Measurements from ENCODE around the gene ADAM22. TPM values are rescaled to one million over a fixed set of nuclear protein-coding genes. Genes with fewer than 3 reads are reported as not detected.

The ADAM22 gene
- total and polyA plus RNA-seq, 10 of the 15 experiments (the other 5 are each of a cell fraction or from before 2014, with no cell fraction given), result 1.4 to 24.5 (median 7.6) TPM

DNA sequence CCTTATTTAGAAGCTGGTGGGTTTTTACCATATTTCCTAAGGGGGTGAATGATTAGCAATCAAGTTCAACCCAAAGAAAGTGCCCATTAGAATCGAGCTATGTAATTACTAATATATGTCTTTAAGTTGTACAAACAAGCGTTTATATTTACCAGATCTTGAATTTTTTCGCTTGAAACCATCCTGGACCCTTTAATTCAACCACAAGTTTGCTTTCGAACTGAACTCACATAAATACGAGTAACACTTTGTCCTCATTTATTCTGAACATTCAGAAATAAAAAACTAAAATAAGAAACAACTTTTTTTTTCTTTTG lies 284.3 kb downstream of the ADAM22 start (continued):
- no peak for TF ChIP-seq STAT3 (IDR thresholded peaks at IDR 0.05; ENCODE audit: low read depth, low read length)
- peak; percentile 4 for TF ChIP-seq MEF2B (IDR thresholded peaks at IDR 0.05; ENCODE audit: partially characterized antibody, poor library complexity, severe bottlenecking)
- TF ChIP-seq MYC (IDR thresholded peaks at IDR 0.05; ENCODE audit: insufficient read depth, insufficient read length, insufficient replicate concordance, low read length, severe bottlenecking), result no peak
- no peak for TF ChIP-seq NR2C1 (IDR thresholded peaks at IDR 0.05)
- TF ChIP-seq, protein P1, sequence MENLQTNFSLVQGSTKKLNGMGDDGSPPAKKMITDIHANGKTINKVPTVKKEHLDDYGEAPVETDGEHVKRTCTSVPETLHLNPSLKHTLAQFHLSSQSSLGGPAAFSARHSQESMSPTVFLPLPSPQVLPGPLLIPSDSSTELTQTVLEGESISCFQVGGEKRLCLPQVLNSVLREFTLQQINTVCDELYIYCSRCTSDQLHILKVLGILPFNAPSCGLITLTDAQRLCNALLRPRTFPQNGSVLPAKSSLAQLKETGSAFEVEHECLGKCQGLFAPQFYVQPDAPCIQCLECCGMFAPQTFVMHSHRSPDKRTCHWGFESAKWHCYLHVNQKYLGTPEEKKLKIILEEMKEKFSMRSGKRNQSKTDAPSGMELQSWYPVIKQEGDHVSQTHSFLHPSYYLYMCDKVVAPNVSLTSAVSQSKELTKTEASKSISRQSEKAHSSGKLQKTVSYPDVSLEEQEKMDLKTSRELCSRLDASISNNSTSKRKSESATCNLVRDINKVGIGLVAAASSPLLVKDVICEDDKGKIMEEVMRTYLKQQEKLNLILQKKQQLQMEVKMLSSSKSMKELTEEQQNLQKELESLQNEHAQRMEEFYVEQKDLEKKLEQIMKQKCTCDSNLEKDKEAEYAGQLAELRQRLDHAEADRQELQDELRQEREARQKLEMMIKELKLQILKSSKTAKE (IDR thresholded peaks at IDR 0.05; ENCODE audit: low read depth, poor library complexity, severe bottlenecking), result no peak
- TF ChIP-seq YY1 (IDR thresholded peaks at IDR 0.05; ENCODE audit: low read depth, low read length), result no peak
- no peak for TF ChIP-seq PAX5 (IDR thresholded peaks at IDR 0.05; ENCODE audit: borderline replicate concordance, low read depth, low read length)
- TF ChIP-seq RBBP5 (conservative IDR thresholded peaks at IDR 0.05), result no peak
- no peak for TF ChIP-seq HDAC6 (IDR thresholded peaks at IDR 0.05; ENCODE audit: unreplicated experiment)
- TF ChIP-seq, protein P2, sequence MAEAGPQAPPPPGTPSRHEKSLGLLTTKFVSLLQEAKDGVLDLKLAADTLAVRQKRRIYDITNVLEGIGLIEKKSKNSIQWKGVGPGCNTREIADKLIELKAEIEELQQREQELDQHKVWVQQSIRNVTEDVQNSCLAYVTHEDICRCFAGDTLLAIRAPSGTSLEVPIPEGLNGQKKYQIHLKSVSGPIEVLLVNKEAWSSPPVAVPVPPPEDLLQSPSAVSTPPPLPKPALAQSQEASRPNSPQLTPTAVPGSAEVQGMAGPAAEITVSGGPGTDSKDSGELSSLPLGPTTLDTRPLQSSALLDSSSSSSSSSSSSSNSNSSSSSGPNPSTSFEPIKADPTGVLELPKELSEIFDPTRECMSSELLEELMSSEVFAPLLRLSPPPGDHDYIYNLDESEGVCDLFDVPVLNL (IDR thresholded peaks at IDR 0.05; ENCODE audit: low read depth, low read length), result no peak
- TF ChIP-seq, protein P3, sequence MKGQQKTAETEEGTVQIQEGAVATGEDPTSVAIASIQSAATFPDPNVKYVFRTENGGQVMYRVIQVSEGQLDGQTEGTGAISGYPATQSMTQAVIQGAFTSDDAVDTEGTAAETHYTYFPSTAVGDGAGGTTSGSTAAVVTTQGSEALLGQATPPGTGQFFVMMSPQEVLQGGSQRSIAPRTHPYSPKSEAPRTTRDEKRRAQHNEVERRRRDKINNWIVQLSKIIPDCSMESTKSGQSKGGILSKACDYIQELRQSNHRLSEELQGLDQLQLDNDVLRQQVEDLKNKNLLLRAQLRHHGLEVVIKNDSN (IDR thresholded peaks at IDR 0.05; ENCODE audit: borderline replicate concordance, extremely low read length, insufficient read depth, low read depth, low read length), result no peak
- TF ChIP-seq SMAD1 (IDR thresholded peaks at IDR 0.05; ENCODE audit: low read depth, partially characterized antibody), result no peak
- TF ChIP-seq BHLHE40 (IDR thresholded peaks at IDR 0.05; ENCODE audit: borderline replicate concordance in 1 of 2, low read depth in 2 of 2, low read length in 1 of 2), result 0 out of 4 replicates have a peak, but pooled peaks of 1 of the 2 experiments have one; percentile 41
- TF ChIP-seq HDGF (IDR thresholded peaks at IDR 0.05), result no peak; the same call in 1 of the 2 replicates
- TF ChIP-seq TCF7 (IDR thresholded peaks at IDR 0.05; ENCODE audit: borderline replicate concordance), result peak; percentile 30; the same call in 1 of the 2 replicates
- TF ChIP-seq, protein P4, sequence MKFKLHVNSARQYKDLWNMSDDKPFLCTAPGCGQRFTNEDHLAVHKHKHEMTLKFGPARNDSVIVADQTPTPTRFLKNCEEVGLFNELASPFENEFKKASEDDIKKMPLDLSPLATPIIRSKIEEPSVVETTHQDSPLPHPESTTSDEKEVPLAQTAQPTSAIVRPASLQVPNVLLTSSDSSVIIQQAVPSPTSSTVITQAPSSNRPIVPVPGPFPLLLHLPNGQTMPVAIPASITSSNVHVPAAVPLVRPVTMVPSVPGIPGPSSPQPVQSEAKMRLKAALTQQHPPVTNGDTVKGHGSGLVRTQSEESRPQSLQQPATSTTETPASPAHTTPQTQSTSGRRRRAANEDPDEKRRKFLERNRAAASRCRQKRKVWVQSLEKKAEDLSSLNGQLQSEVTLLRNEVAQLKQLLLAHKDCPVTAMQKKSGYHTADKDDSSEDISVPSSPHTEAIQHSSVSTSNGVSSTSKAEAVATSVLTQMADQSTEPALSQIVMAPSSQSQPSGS (IDR thresholded peaks at IDR 0.05; ENCODE audit: low read length), result peak; percentile 4; the same call in 1 of the 2 replicates
- no peak for TF ChIP-seq HDAC2 (IDR thresholded peaks at IDR 0.05)
- TF ChIP-seq KAT2A (conservative IDR thresholded peaks at IDR 0.05; ENCODE audit: control insufficient read depth, low read depth, low read length), result no peak
- peak; percentile 94; the same call in 1 of the 2 replicates for TF ChIP-seq MEF2A (IDR thresholded peaks at IDR 0.05; ENCODE audit: insufficient read depth, low read depth, low read length)
- no peak for TF ChIP-seq NR2C2 (IDR thresholded peaks at IDR 0.05; ENCODE audit: borderline replicate concordance, control insufficient read depth, insufficient read length, low read depth)

Data from GM12878 (cell line).